Liver (tissue), 9 donors: ENCODE results near the gene NFIL3. TPM values are rescaled to one million over a fixed set of nuclear protein-coding genes. Genes with fewer than 3 reads are reported as not detected.

ENCODE experiments used
- DNase-seq: peaks from one replicate; pipeline ENCODE4 v3.0.0-alpha.2; 2017; ENCODE audit warnings: low spot score
- H3K27ac ChIP-seq, 2 donors: one replicate each; pipeline ENCODE4 v1.7.0; 2013; ENCODE audit warnings: inconsistent platforms in 2 of 2, low read length in 2 of 2, control low read depth in 1 of 2, low read depth in 1 of 2, mild to moderate bottlenecking in 1 of 2
- H3K27me3 ChIP-seq, 4 donors: one replicate each; pipeline versions ENCODE4 v1.6.1 to v1.7.0; 2013; ENCODE audit warnings: low read length in 3 of 4, inconsistent platforms in 1 of 4, mild to moderate bottlenecking in 1 of 4, moderate library complexity in 1 of 4; ENCODE audit not compliant: control insufficient read depth in 4 of 4, insufficient read depth in 4 of 4
- H3K36me3 ChIP-seq, 4 donors: one replicate each; pipeline versions ENCODE4 v1.6.1 to v1.7.0; 2013; ENCODE audit warnings: low read length in 3 of 4, mild to moderate bottlenecking in 3 of 4, low read depth in 1 of 4, moderate library complexity in 1 of 4; ENCODE audit not compliant: control insufficient read depth in 4 of 4, insufficient read depth in 3 of 4
- H3K4me1 ChIP-seq, 4 donors: one replicate each; pipeline versions ENCODE4 v1.6.1 to v1.7.0; 2013; ENCODE audit warnings: low read length in 3 of 4, mild to moderate bottlenecking in 3 of 4, moderate library complexity in 1 of 4; ENCODE audit not compliant: control insufficient read depth in 4 of 4, insufficient read depth in 4 of 4
- H3K4me3 ChIP-seq, 3 donors: one replicate each; pipeline versions ENCODE4 v1.6.1 to v1.7.0; 2013; ENCODE audit warnings: low read length in 3 of 3, control low read depth in 1 of 3, low read depth in 1 of 3, mild to moderate bottlenecking in 1 of 3
- H3K9ac ChIP-seq, 2 donors: one replicate each; pipeline ENCODE4 v1.7.0; 2013; ENCODE audit warnings: low read length in 2 of 2, mild to moderate bottlenecking in 2 of 2, moderate library complexity in 2 of 2, control low read depth in 1 of 2, low read depth in 1 of 2
- H3K9me3 ChIP-seq, 4 donors: one replicate each; pipeline versions ENCODE4 v1.6.1 to v1.7.0; 2013; ENCODE audit warnings: low read length in 3 of 4; ENCODE audit not compliant: control insufficient read depth in 4 of 4
- ATF3 ChIP-seq: IDR thresholded peaks from 2 replicates; pipeline ENCODE4 v1.6.1; 2016; ENCODE audit warnings: antibody characterized with exemption
- EGR1 ChIP-seq, 2 donors: IDR thresholded peaks; 2 replicates each; pipeline ENCODE4 v1.6.1; 2016 to 2018; ENCODE audit warnings: antibody characterized with exemption in 2 of 2, low read depth in 2 of 2
- FOXA1 ChIP-seq: IDR thresholded peaks from 2 replicates; pipeline ENCODE4 v1.6.1; 2016; ENCODE audit warnings: antibody characterized with exemption
- FOXA2 ChIP-seq: IDR thresholded peaks from 2 replicates; pipeline ENCODE4 v1.6.1; 2016; ENCODE audit warnings: antibody characterized with exemption
- GABPA ChIP-seq, 2 donors: IDR thresholded peaks in 1 of 2; conservative IDR thresholded peaks in 1 of 2; 2 replicates each; pipeline ENCODE4 v1.6.1; 2016; ENCODE audit warnings: antibody characterized with exemption in 2 of 2, mild to moderate bottlenecking in 1 of 2, moderate library complexity in 1 of 2
- HNF4A ChIP-seq, 2 donors: conservative IDR thresholded peaks; 2 replicates each; pipeline ENCODE4 v1.6.1; 2016; ENCODE audit warnings: antibody characterized with exemption in 2 of 2, mild to moderate bottlenecking in 2 of 2
- JUND ChIP-seq, 2 donors: IDR thresholded peaks; 2 replicates each; pipeline ENCODE4 v1.6.1; 2016; ENCODE audit warnings: antibody characterized with exemption in 2 of 2
- MAX ChIP-seq: IDR thresholded peaks from 2 replicates; pipeline ENCODE4 v1.6.1; 2016; ENCODE audit warnings: antibody characterized with exemption
- NR2F2 ChIP-seq: IDR thresholded peaks from 2 replicates; pipeline ENCODE4 v1.6.1; 2016; ENCODE audit warnings: antibody characterized with exemption
- REST ChIP-seq: IDR thresholded peaks from 2 replicates; pipeline ENCODE4 v1.6.1; 2016; ENCODE audit warnings: antibody characterized with exemption, mild to moderate bottlenecking
- RXRA ChIP-seq, 2 donors: IDR thresholded peaks; 2 replicates each; pipeline ENCODE4 v1.6.1; 2017 to 2018; ENCODE audit warnings: antibody characterized with exemption in 2 of 2, mild to moderate bottlenecking in 1 of 2
- SP1 ChIP-seq: IDR thresholded peaks from 2 replicates; pipeline ENCODE4 v1.6.1; 2018; ENCODE audit warnings: antibody characterized with exemption, mild to moderate bottlenecking
- YY1 ChIP-seq: IDR thresholded peaks from 2 replicates; pipeline ENCODE4 v1.6.1; 2016; ENCODE audit warnings: antibody characterized with exemption, mild to moderate bottlenecking
- ZBTB33 ChIP-seq: IDR thresholded peaks from 2 replicates; pipeline ENCODE4 v1.6.1; 2016; ENCODE audit warnings: antibody characterized with exemption
- WGBS: extraction: QIAGEN DNeasy Blood & Tissue Kit; methylation state at CpG from one replicate; pipeline ENCODE4 v1.1.7; 2013; 5-methylcytosine and 5-hydroxymethylcytosine counted together
- polyA plus RNA-seq, 2 donors: library from polyadenylated mRNA; stranded (reverse) in 1 of 2; unstranded in 1 of 2; fragments of 200-250 nt in 1 of 2; fragments of >200 nt in 1 of 2; fragmentation: Nextera tagmentation in 1 of 2; extraction: Ambion mirVana in 1 of 2; gene quantifications; one replicate each; pipeline versions ENCODE4 v1.2.1 to v1.2.3, GENCODE V29; 2013 to 2015
- total RNA-seq, 2 donors: library from RNA; depleted of rRNA; stranded (reverse); fragments of >200 nt; gene quantifications; one replicate each; pipeline ENCODE4 v1.2.3, GENCODE V29; 2014
- donor health status: healthy.
- donor health status: healthy.
- donor health status: healthy.
- donor health status: healthy.
- donor health status: healthy.

Gene NFIL3
- total and polyA plus RNA-seq, 4 donors: 6.6 to 20.2 (median 8.5) TPM

- TF ChIP-seq YY1: no peak
- no peak for TF ChIP-seq RXRA (IDR thresholded peaks at IDR 0.05)
- no peak for TF ChIP-seq FOXA2
- TF ChIP-seq ATF3: no peak
- TF ChIP-seq JUND (IDR thresholded peaks at IDR 0.05): no peak
- TF ChIP-seq GABPA (IDR thresholded peaks at IDR 0.05 in 1 of 2, conservative IDR thresholded peaks at IDR 0.05 in 1 of 2): no peak
- TF ChIP-seq HNF4A (conservative IDR thresholded peaks at IDR 0.05): no peak
- TF ChIP-seq REST: no peak
- TF ChIP-seq EGR1 (IDR thresholded peaks at IDR 0.05; ENCODE audit: low read depth in 2 of 2): no peak
- no peak for TF ChIP-seq SP1
- DNase-seq: no peak
- Histone ChIP-seq H3K36me3 (no peaks in the 10 kb centered on the region), H3K4me1 (peaks cover 0 to 9% (median 3%) of the 10 kb centered on the region in 4 donors), H3K27me3 (no peaks in the 10 kb centered on the region), H3K4me3 (no peak overlapping the region), H3K27ac (no peak overlapping the region), H3K9ac (no peak overlapping the region), H3K9me3 (no peaks in the 10 kb centered on the region)
- 75% methylated on average over 2 of the region's 2 CpGs for WGBS
Observed at GRCh38 chr9:91428436-91428835, 4.8 kb upstream of the NFIL3 start.

- DNase-seq: no peak
- TF ChIP-seq FOXA1: no peak
- TF ChIP-seq REST: no peak
- no peak for TF ChIP-seq ZBTB33
- TF ChIP-seq EGR1 (IDR thresholded peaks at IDR 0.05; ENCODE audit: low read depth in 2 of 2): no peak
- TF ChIP-seq ATF3: no peak
- TF ChIP-seq NR2F2: no peak
- no peak for TF ChIP-seq MAX
- no peak for TF ChIP-seq YY1
- no peak for TF ChIP-seq RXRA (IDR thresholded peaks at IDR 0.05)
- peaks cover 0 to 9% (median 3%) of the 10 kb centered on the region in 4 donors for H3K4me1 ChIP-seq
- no peak overlapping the region for H3K4me3 ChIP-seq
- H3K27ac ChIP-seq: no peak overlapping the region
- no peaks in the 10 kb centered on the region for H3K9me3 ChIP-seq
- no peak overlapping the region for H3K9ac ChIP-seq
- H3K36me3 ChIP-seq: no peaks in the 10 kb centered on the region
- WGBS: 77% methylated on average over 2 of the region's 2 CpGs
- H3K27me3 ChIP-seq: no peaks in the 10 kb centered on the region
Observed at GRCh38 chr9:91427873-91428272, 4.2 kb upstream of the NFIL3 start.
